Neural crest cell (in vitro differentiated cells): ENCODE results near the gene GDPD5. TPM values are rescaled to one million over a fixed set of nuclear protein-coding genes. Genes with fewer than 3 reads are reported as not detected.

Experiments used
- DNase-seq: peaks from one replicate; pipeline ENCODE4 v3.0.0; 2021; ENCODE audit warnings: low read depth, mixed read lengths, low spot score
- H3K27ac Mint-ChIP-seq: one replicate; pipeline ENCODE4 v1.8.0; 2021; ENCODE audit warnings: mild to moderate bottlenecking, mixed read lengths; ENCODE audit not compliant: unreplicated experiment
- H3K27me3 Mint-ChIP-seq: 2 replicates; pipeline ENCODE4 v1.8.0; 2021; ENCODE audit warnings: low read depth, mild to moderate bottlenecking, mixed read lengths
- H3K36me3 Mint-ChIP-seq: 2 replicates; pipeline ENCODE4 v1.8.0; 2021; ENCODE audit warnings: low read depth, mild to moderate bottlenecking, mixed read lengths
- H3K4me1 Mint-ChIP-seq: 2 replicates; pipeline ENCODE4 v1.8.0; 2021; ENCODE audit warnings: mixed read lengths
- H3K4me3 Mint-ChIP-seq: one replicate; pipeline ENCODE4 v1.8.0; 2021; ENCODE audit warnings: mild to moderate bottlenecking, mixed read lengths
- H3K9me3 Mint-ChIP-seq: 2 replicates; pipeline ENCODE4 v1.8.0; 2021; ENCODE audit warnings: mixed read lengths
- CTCF ChIP-seq: fragments of 200-600 bp; sonication (generic); conservative IDR thresholded peaks from 2 replicates; pipeline ENCODE4 v1.5.0; 2021; ENCODE audit warnings: antibody characterized with exemption, mild to moderate bottlenecking
- total RNA-seq: library from RNA; stranded (reverse); gene quantifications from 2 replicates; pipeline ENCODE4 v1.2.1, GENCODE V29; 2021

GDPD5 gene
- total RNA-seq, 1 donor from 2014 or later, result 13.3 TPM

GRCh38 chr11:75496305-75496752 is 29.4 kb downstream of the GDPD5 start:
- no peak for DNase-seq
- Mint-ChIP-seq H3K27me3 (no peaks in the 10 kb centered on the region), H3K36me3 (no peaks in the 10 kb centered on the region), H3K4me1 (peaks cover 11% of the 10 kb centered on the region), H3K9me3 (no peaks in the 10 kb centered on the region), H3K4me3 (no peak overlapping the region), H3K27ac (no peak overlapping the region)
- no peak for TF ChIP-seq CTCF

- TF ChIP-seq CTCF, result no peak
- Mint-ChIP-seq H3K27ac (peak overlapping the region; percentile 27), H3K9me3 (no peaks in the 10 kb centered on the region), H3K4me3 (no peak overlapping the region), H3K36me3 (no peaks in the 10 kb centered on the region), H3K4me1 (peaks cover 11% of the 10 kb centered on the region), H3K27me3 (no peaks in the 10 kb centered on the region)
- DNase-seq, result no peak
Measured at GRCh38 chr11:75495749-75496304, 29.9 kb downstream of the GDPD5 start.

GRCh38 chr11:75493626-75494025 is 32.1 kb downstream of the GDPD5 start:
- no peak overlapping the region for H3K4me3 Mint-ChIP-seq
- no peaks in the 10 kb centered on the region for H3K9me3 Mint-ChIP-seq
- TF ChIP-seq CTCF, result no peak
- peaks cover 11% of the 10 kb centered on the region for H3K4me1 Mint-ChIP-seq
- no peaks in the 10 kb centered on the region for H3K36me3 Mint-ChIP-seq
- H3K27ac Mint-ChIP-seq, result no peak overlapping the region
- no peaks in the 10 kb centered on the region for H3K27me3 Mint-ChIP-seq
- no peak for DNase-seq

GRCh38 chr11:75492181-75492820 is 33.4 kb downstream of the GDPD5 start:
- Mint-ChIP-seq H3K4me3 (no peak overlapping the region), H3K36me3 (no peaks in the 10 kb centered on the region), H3K9me3 (no peaks in the 10 kb centered on the region), H3K27ac (no peak overlapping the region), H3K4me1 (peaks cover 11% of the 10 kb centered on the region), H3K27me3 (no peaks in the 10 kb centered on the region)
- no peak for DNase-seq
- no peak for TF ChIP-seq CTCF

- Mint-ChIP-seq H3K4me1 (peaks cover 11% of the 10 kb centered on the region), H3K9me3 (no peaks in the 10 kb centered on the region), H3K27ac (no peak overlapping the region), H3K36me3 (no peaks in the 10 kb centered on the region), H3K4me3 (no peak overlapping the region), H3K27me3 (no peaks in the 10 kb centered on the region)
- TF ChIP-seq CTCF, result no peak
- no peak for DNase-seq
Measured at GRCh38 chr11:75491465-75491864, 34.3 kb downstream of the GDPD5 start.
